Breast epithelium (tissue), 3 donors: ENCODE results near the gene TIPIN.

Experiments used
- CTCF ChIP-seq, 3 donors: fragments of 450-650 bp; IDR thresholded peaks; one replicate each; pipeline ENCODE4 v1.5.1; 2016 to 2017; ENCODE audit warnings: antibody characterized with exemption in 3 of 3, mild to moderate bottlenecking in 3 of 3, moderate library complexity in 3 of 3
- POLR2A ChIP-seq: fragments of 450-650 bp; IDR thresholded peaks from one replicate; pipeline ENCODE4 v1.6.1; 2016; ENCODE audit warnings: antibody characterized with exemption, mild to moderate bottlenecking, moderate library complexity
- POLR2AphosphoS5 ChIP-seq, 3 donors: sonication (generic); formaldehyde crosslinking; IDR thresholded peaks; one replicate each; pipeline ENCODE4 v1.6.1; 2017; ENCODE audit warnings: antibody characterized with exemption in 3 of 3

GRCh38 chr15:66400351-66400774 is 43.9 kb upstream of the TIPIN start:
- TF ChIP-seq CTCF (IDR thresholded peaks at IDR 0.05) (no peak), POLR2AphosphoS5 (IDR thresholded peaks at IDR 0.05) (no peak), POLR2A (no peak)
